ENCODE results near the gene PPIL1.
"Not testable (repeated sequence)": the region's sequence is repeated elsewhere in the genome, so short reads cannot be mapped to it uniquely, and the experiment has no call there.

The PPIL1 gene

DNA sequence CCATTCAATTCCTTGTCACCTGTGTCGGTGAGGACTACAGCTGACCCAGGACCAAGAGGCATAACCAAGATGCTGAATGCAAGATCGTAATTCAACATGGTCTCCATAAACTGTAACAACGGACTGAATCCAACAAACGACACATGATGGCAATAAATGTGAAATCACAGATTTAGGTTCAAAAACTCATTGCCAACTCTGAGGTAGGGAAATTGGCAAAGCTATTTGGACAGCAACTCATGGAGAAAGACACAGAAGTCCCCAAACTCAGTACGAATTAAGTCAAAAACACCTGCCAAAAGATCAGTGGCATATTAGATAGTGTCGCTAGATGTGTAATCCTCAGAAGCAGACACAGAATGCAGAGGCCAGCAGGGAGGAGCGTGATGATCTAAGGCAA, 60.4 kb downstream of the PPIL1 start:
- no peak for DNase-seq

DNA sequence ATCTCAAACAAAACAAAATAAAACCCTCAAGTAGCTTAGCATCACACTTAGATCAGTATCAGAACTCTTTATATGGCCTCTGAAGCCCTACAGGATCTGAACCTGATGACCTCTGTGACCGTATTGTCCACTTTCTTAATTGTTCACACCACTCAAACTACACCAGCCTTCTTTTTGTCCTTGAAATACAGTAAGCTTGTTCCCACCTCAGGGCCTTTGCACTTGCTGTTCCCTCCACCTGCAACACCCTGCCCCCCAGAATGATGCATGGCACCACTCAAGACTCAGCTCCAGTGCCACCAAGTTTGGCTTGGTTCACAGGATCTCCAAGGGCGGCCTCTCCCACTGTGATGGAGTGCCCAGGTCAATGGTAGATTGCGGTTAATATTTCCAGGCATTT, 61.1 kb downstream of the PPIL1 start:
- no peak for DNase-seq

GRCh38 chr6:36813047-36813446, 61.6 kb downstream of the PPIL1 start:
- not testable (repeated sequence) for DNase-seq

DNA sequence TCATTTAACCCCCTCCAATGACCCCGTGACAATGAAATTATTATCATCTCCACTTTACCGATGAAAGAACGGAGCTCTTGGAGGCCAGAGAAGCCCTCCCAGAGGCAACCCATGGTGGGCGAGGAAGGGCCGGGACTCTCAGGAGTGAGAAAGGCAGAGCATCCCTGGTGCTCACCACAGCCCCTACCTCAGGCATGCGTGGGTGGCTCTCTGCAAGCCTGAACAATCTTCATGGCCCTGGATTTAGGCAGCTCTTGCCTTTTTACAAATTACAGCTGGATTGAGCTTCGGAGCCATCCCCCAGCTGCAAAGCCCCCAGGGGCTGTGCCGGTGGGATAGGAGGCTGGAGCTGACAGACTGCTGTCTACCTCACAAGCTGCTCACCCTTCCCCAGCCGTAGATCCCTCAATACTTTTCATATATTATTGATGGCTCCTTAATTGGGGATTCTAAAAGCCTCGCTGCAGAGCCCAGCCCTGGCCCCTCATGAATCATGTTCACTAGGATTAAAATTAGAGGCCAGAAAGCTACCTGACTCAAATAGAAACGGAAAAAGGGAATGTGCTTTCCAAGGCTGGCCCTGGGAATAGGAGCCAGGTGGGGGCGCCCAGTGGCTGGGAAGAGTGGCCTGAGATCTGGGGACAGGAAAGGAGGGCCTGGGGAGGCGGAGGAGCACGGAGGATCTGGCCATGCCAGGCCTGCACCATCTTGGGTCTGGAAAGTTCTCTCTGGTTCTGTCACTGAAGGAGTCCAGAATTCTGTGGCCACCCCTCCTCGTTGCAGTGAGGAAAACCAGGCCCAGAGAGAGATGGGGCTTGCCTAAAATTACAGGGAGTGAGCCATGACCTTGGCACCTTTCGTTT, 64.4 kb downstream of the PPIL1 start:
- DNase-seq: no peak

DNA sequence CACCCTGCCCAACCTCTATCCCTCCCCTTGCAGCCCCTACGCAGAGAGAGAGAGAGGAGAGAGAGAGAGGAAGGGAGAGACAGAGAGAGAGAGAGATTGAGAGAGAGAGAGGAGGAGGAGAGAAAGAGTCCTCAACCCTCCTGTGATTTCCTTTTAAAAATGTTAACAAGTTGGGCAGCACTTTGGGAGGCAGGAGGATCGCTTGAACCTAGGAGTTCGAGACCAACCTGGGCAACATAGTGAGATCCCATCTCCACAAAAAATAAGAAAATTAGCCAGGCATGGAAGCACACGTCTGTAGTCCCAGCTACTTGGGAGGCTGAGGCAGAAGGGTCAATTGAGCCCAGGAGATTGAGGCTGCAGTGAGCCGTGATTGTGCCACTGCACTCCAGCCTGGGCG, 65.4 kb downstream of the PPIL1 start:
- DNase-seq: no peak

DNA sequence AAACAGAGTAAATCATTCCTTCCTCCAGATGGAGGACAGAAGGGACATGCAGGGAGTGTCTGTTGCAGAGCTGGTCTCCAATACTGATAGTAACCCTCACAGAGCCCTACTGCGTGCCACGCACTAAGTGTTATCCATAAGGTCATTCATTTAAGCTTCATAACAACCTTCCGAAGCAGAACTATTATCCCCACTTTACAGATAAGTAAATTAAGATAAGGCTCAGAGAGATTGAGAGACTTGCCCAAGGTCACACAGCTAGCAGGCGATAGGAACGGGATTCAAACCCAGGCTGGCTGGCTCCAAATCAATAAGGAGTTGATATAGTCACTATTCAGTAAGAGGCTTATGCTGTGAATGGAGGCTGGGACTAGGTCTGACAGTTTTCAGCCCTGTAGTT, 66.0 kb downstream of the PPIL1 start:
- no peak for DNase-seq

- DNase-seq: no peak
Measured at GRCh38 chr6:36807750-36808149, 66.9 kb downstream of the PPIL1 start.

DNA sequence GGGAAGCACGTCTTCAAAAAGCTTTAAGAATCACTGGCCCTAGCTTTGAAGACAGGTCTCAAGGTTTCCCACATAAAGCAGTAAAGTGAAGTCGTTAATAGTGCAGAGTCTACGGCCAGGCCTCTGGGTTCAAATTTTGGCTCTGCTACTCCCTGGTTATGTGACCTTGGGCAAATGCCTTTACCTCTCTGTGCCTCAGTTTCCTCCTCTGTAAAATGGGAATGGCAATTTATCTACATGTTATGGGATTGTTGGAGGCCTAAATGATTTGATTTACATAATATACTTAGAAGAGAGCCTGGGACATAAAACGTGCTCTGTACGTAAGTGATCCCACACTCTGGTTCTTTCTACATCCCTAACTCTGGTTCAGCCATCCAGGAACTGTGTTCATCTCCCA, 67.5 kb downstream of the PPIL1 start:
- DNase-seq: no peak

DNA sequence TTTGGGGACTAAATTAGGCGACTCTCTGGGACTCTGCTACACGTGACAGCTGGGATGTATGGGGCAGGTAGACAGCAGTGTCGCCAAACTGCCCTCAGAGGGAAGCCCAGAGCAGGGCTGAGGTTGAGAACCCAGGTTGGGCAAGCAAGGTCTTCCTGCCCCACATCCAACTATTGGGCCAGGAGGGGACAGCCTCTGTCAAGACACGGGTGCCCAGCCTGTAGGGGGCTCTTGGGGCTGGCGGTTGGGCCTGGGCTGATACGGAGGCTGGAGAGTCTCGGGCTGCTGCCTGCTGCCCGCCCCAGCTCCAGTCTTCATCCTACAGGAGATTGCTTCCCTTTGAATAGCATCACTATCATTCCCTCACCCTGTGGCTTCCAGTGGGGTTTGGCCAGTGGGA, 68.7 kb downstream of the PPIL1 start:
- no peak for DNase-seq

DNA sequence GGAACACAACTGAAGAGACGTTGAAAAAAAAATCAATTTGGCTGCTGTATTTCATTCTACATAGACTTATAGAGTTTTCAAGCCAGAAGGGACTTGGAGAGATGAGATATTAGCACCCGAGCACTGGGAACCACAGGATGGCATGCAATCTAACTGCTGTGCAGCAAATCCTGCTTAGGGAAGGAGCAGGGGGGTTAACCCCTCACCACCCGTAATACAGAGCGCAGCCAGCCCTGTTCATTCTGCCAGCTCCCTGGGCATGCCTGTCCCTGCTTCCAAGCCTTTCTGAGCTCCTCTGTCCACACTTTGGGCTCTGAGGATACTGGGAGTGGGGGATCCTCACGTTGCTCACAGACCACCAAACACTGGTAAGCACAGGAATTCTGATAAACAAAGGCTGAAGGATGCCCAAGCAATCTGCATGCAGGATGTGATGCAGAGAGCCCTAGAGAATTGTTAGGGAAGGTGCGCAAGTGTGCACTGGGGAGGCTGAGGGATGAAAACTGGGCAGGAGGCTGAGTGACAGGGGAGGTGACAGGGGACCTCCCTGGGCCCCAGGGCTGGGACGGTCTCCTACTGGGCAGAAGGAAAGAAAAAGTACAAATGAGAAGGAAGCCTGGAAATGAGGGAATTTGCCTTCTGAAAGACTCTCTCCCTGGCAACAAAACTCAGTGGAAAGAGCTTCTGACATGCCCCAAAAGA, 69.4 kb downstream of the PPIL1 start:
- DNase-seq: no peak
